Smooth muscle cell (in vitro differentiated cells): ENCODE results near the gene U2SURP. TPM values are rescaled to one million over a fixed set of nuclear protein-coding genes. Genes with fewer than 3 reads are reported as not detected.

Experiments
- DNase-seq: peaks from one replicate; lab custom pipeline; 2025; ENCODE audit not compliant: unreplicated experiment; lab: John Stamatoyannopoulos, UW
- H2AFZ ChIP-seq: fragments of 200-600 bp; sonication (generic); 2 replicates; pipeline ENCODE4 v1.6.0; 2016; ENCODE audit warnings: antibody characterized with exemption, low read depth, mild to moderate bottlenecking
- H3F3A ChIP-seq: fragments of 200-600 bp; sonication (generic); 2 replicates; pipeline ENCODE4 v1.6.0; 2017; ENCODE audit warnings: antibody characterized with exemption, low read depth
- H3K27ac ChIP-seq: fragments of 200-600 bp; sonication (generic); 2 replicates; pipeline ENCODE4 v1.5.1; 2016; ENCODE audit warnings: low read depth, mild to moderate bottlenecking
- H3K27me3 ChIP-seq: fragments of 200-600 bp; sonication (generic); 2 replicates; pipeline ENCODE4 v1.6.1; 2016; ENCODE audit warnings: low read depth, mild to moderate bottlenecking
- H3K36me3 ChIP-seq: fragments of 200-600 bp; sonication (generic); 2 replicates; pipeline ENCODE4 v1.5.1; 2016; ENCODE audit warnings: low read depth
- H3K4me1 ChIP-seq: fragments of 200-600 bp; sonication (generic); 2 replicates; pipeline ENCODE4 v1.5.1; 2016; ENCODE audit warnings: low read depth
- H3K4me2 ChIP-seq: fragments of 200-600 bp; sonication (generic); 2 replicates; pipeline ENCODE4 v1.6.0; 2016; ENCODE audit warnings: mild to moderate bottlenecking
- H3K4me3 ChIP-seq: fragments of 200-600 bp; sonication (generic); 2 replicates; pipeline ENCODE4 v1.5.1; 2016; ENCODE audit warnings: mild to moderate bottlenecking
- H3K79me2 ChIP-seq: fragments of 200-600 bp; sonication (generic); 2 replicates; pipeline ENCODE4 v1.6.0; 2016; ENCODE audit warnings: low read depth, mild to moderate bottlenecking
- H3K9ac ChIP-seq: fragments of 200-600 bp; sonication (generic); 2 replicates; pipeline ENCODE4 v1.6.0; 2016; ENCODE audit warnings: low read depth
- H3K9me3 ChIP-seq: fragments of 200-600 bp; sonication (generic); replicated peaks from 2 replicates; pipeline ENCODE4 v1.5.1; 2016; ENCODE audit warnings: low read depth
- H4K20me1 ChIP-seq: fragments of 200-600 bp; sonication (generic); 2 replicates; pipeline ENCODE4 v1.6.0; 2016; ENCODE audit warnings: low read depth
- WGBS: methylation state at CpG from one replicate; pipeline ENCODE4 v1.1.7; 2016; ENCODE audit warnings: low lambda C conversion rate; 5-methylcytosine and 5-hydroxymethylcytosine counted together
- polyA plus RNA-seq: library from polyadenylated mRNA; unstranded; fragments of >200 nt; fragmentation: Nextera tagmentation; extraction: Ambion mirVana; gene quantifications from 2 replicates; pipeline ENCODE4 v1.2.1, GENCODE V29; 2016
- total RNA-seq: library from RNA; depleted of rRNA; stranded (reverse); fragments of >200 nt; gene quantifications from 2 replicates; pipeline ENCODE4 v1.2.3, GENCODE V29; 2014
- TF ChIP-seq, protein P1 (sequence below): fragments of 200-600 bp; sonication (generic); IDR thresholded peaks from 2 replicates; pipeline ENCODE4 v1.5.1; 2017; ENCODE audit warnings: borderline replicate concordance, mild to moderate bottlenecking, antibody characterized with exemption; ENCODE audit not compliant: insufficient read depth, poor library complexity, severe bottlenecking

U2SURP gene
- total and polyA plus RNA-seq, 2 experiments from 2014 or later: 49.0 to 80.4 TPM

DNA sequence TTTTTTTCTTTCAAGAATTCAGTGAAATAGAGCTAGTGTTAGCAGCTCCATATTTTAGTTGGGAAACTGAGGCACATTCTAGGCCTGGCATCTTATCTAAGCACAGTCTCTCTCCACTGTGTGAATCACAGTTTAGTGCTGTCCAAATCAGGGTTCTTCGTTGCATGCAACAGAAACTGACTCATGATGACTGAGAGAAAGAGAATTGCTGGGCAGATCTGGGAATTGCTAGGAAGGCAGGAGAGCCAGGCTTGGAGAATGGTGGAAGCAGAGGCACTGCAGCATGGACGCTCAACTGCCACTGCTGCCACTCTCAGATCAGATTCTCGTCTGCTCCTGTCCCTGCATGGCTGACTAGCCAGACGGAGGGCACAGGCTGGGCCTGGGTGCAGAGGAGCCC, 77.5 kb downstream of the U2SURP start:
- Histone ChIP-seq H3K4me2 (no peak overlapping the region), H3K27me3 (no peaks in the 10 kb centered on the region), H3F3A (no peaks in the 10 kb centered on the region), H3K79me2 (no peaks in the 10 kb centered on the region), H3K9ac (no peak overlapping the region), H3K4me1 (no peaks in the 10 kb centered on the region), H3K27ac (peak overlapping the region; percentile 44), H2AFZ (no peak overlapping the region), H3K36me3 (no peaks in the 10 kb centered on the region), H4K20me1 (no peaks in the 10 kb centered on the region), H3K9me3 (no peaks in the 10 kb centered on the region), H3K4me3 (no peak overlapping the region)
- 62% methylated on average over 4 of the region's 4 CpGs for WGBS
- no peak for DNase-seq
- TF ChIP-seq, protein P1, sequence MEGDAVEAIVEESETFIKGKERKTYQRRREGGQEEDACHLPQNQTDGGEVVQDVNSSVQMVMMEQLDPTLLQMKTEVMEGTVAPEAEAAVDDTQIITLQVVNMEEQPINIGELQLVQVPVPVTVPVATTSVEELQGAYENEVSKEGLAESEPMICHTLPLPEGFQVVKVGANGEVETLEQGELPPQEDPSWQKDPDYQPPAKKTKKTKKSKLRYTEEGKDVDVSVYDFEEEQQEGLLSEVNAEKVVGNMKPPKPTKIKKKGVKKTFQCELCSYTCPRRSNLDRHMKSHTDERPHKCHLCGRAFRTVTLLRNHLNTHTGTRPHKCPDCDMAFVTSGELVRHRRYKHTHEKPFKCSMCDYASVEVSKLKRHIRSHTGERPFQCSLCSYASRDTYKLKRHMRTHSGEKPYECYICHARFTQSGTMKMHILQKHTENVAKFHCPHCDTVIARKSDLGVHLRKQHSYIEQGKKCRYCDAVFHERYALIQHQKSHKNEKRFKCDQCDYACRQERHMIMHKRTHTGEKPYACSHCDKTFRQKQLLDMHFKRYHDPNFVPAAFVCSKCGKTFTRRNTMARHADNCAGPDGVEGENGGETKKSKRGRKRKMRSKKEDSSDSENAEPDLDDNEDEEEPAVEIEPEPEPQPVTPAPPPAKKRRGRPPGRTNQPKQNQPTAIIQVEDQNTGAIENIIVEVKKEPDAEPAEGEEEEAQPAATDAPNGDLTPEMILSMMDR: no peak

DNA sequence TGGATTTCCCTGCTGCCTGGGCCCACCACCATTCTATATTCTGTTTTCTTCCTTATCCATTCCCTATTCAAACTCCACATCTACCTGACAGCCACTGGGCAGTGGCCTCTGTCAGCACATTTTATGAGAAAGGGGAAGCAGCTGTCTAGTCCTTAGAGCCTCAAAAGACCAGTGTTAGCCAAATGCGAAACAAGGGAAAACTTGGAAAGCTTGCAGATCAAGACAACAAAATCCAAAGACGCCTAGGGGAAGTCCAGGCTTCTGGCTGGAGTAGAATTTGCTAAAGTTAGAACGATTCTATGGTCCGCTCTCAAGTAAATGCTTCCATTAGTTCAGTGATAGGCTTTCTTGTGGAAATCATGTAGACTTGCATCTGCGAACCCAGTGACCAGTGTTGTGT, 78.8 kb downstream of the U2SURP start:
- no peaks in the 10 kb centered on the region for H3F3A ChIP-seq
- H2AFZ ChIP-seq: no peak overlapping the region
- no peak for DNase-seq
- H3K4me3 ChIP-seq: no peak overlapping the region
- no peak overlapping the region for H3K9ac ChIP-seq
- no peaks in the 10 kb centered on the region for H3K4me1 ChIP-seq
- no peaks in the 10 kb centered on the region for H3K9me3 ChIP-seq
- 86% methylated on average over 5 of the region's 5 CpGs for WGBS
- H4K20me1 ChIP-seq: no peaks in the 10 kb centered on the region
- H3K36me3 ChIP-seq: no peaks in the 10 kb centered on the region
- no peaks in the 10 kb centered on the region for H3K27me3 ChIP-seq
- no peak overlapping the region for H3K4me2 ChIP-seq
- H3K79me2 ChIP-seq: no peaks in the 10 kb centered on the region
- TF ChIP-seq, protein P1: no peak
- no peak overlapping the region for H3K27ac ChIP-seq

- Histone ChIP-seq H3F3A (no peaks in the 10 kb centered on the region), H3K27ac (no peak overlapping the region), H3K36me3 (no peaks in the 10 kb centered on the region), H3K27me3 (no peaks in the 10 kb centered on the region), H3K4me1 (no peaks in the 10 kb centered on the region), H3K4me2 (no peak overlapping the region), H3K4me3 (no peak overlapping the region), H3K9ac (no peak overlapping the region), H3K9me3 (no peaks in the 10 kb centered on the region), H3K79me2 (no peaks in the 10 kb centered on the region), H4K20me1 (no peaks in the 10 kb centered on the region), H2AFZ (no peak overlapping the region)
- 62% methylated on average over 1 of the region's 1 CpG for WGBS
- TF ChIP-seq, protein P1: no peak
- DNase-seq: no peak
Observed at GRCh38 chr3:143081365-143081764, 80.0 kb downstream of the U2SURP start.
